Measurements from ENCODE around the gene CNTNAP3.
"Not testable (repeated sequence)": the region's sequence is repeated elsewhere in the genome, so short reads cannot be mapped to it uniquely, and the experiment has no call there.

DNA sequence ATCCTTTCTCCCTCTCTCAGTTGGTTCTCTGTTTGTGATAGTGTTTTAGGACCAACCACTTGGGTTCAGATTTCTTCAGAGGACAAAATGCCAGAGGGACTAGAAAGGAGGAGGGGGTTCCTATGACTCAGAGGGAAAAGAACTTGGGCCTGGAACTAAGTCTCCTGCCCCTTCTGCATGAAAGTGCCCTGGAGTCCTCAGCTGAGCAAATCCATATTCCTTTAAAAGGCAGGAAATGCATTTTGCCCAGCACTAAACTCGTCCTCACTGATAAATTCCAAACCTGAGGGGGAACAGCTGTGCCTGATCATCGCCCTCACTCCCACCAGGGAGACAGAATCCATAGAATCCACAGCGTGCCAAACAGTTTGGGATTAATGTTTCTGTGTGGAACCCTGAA lies 78.2 kb downstream of the CNTNAP3 start:
- TF ChIP-seq, protein P1, sequence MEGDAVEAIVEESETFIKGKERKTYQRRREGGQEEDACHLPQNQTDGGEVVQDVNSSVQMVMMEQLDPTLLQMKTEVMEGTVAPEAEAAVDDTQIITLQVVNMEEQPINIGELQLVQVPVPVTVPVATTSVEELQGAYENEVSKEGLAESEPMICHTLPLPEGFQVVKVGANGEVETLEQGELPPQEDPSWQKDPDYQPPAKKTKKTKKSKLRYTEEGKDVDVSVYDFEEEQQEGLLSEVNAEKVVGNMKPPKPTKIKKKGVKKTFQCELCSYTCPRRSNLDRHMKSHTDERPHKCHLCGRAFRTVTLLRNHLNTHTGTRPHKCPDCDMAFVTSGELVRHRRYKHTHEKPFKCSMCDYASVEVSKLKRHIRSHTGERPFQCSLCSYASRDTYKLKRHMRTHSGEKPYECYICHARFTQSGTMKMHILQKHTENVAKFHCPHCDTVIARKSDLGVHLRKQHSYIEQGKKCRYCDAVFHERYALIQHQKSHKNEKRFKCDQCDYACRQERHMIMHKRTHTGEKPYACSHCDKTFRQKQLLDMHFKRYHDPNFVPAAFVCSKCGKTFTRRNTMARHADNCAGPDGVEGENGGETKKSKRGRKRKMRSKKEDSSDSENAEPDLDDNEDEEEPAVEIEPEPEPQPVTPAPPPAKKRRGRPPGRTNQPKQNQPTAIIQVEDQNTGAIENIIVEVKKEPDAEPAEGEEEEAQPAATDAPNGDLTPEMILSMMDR (IDR thresholded peaks at IDR 0.05), result not testable (repeated sequence)
- TF ChIP-seq POLR2A (IDR thresholded peaks at IDR 0.05), result not testable (repeated sequence)
